GM12878 (cell line): ENCODE measurements around the gene EGFR. TPM values are rescaled to one million over a fixed set of nuclear protein-coding genes. Genes with fewer than 3 reads are reported as not detected.

Experiments used
- ATAC-seq: fragments of 200-7000 bp; cut with Tn5 transposase; 3 replicates; pipeline ENCODE4 v1.9.1; 2020; ENCODE audit warnings: mild to moderate bottlenecking, moderate library complexity
- BruUV-seq: library from RNA; stranded (reverse); fragments of 400-500 nt; replicated peaks from 2 replicates; lab custom pipeline; 2021; lab: Mats Ljungman, UMichigan
- CTCF ChIA-PET: fragments of 300-600 bp; sonication (Branson Sonifier 250); formaldehyde crosslinking; extraction: SDS; loops from one replicate; lab custom pipeline; 2021; ENCODE audit warnings: inconsistent platforms; lab: Yijun Ruan, JAX
- POLR2A ChIA-PET: fragments of 350-600 bp; formaldehyde crosslinking; extraction: SDS; loops from one replicate; lab custom pipeline; 2021; ENCODE audit warnings: inconsistent platforms; lab: Charles Lee
- RAD21 ChIA-PET: fragments of 300-600 bp; sonication (Branson Sonifier 250); formaldehyde crosslinking; loops from one replicate; lab custom pipeline; 2023; ENCODE audit warnings: antibody characterized with exemption; ENCODE audit not compliant: unreplicated experiment; lab: Charles Lee
- SMC1A ChIA-PET: fragments of 300-600 bp; sonication (Branson Sonifier 250); formaldehyde crosslinking; loops from one replicate; lab custom pipeline; 2023; ENCODE audit not compliant: unreplicated experiment, uncharacterized antibody; lab: Charles Lee
- DNase-seq: peaks from one replicate; pipeline ENCODE4 v3.0.0-alpha.2; 2011; ENCODE audit warnings: low read depth, low spot score
- FAIRE-seq: peaks from 3 replicates; lab custom pipeline; 2011; peaks lifted over from hg19 to GRCh38; lab: Jason Lieb, UNC
- H2AFZ ChIP-seq: 2 replicates; pipeline ENCODE4 v1.6.0; 2011; ENCODE audit warnings: low read depth, low read length, control low read depth; ENCODE audit not compliant: control insufficient read depth
- H3K27ac ChIP-seq: 2 replicates; pipeline ENCODE4 v1.5.1; 2011; ENCODE audit warnings: control low read depth; ENCODE audit not compliant: control insufficient read depth, insufficient read depth
- H3K27me3 ChIP-seq, 2 experiments: replicated peaks in 1 of 2; 2 replicates each; pipeline versions ENCODE4 v1.6.0 to v1.6.1; 2011; ENCODE audit warnings: low read length in 1 of 2; ENCODE audit not compliant: control insufficient read depth in 2 of 2, insufficient read depth in 2 of 2
- H3K36me3 ChIP-seq, 2 experiments: 2 replicates each; pipeline ENCODE4 v1.5.1; 2011; ENCODE audit warnings: low read length in 1 of 2; ENCODE audit not compliant: control insufficient read depth in 2 of 2, insufficient read depth in 2 of 2
- H3K4me1 ChIP-seq: 2 replicates; pipeline ENCODE4 v1.6.1; 2011; ENCODE audit warnings: mild to moderate bottlenecking, low read length, moderate library complexity, mixed read lengths; ENCODE audit not compliant: control insufficient read depth, insufficient read depth
- H3K4me2 ChIP-seq: 2 replicates; pipeline ENCODE4 v1.6.0; 2011; ENCODE audit warnings: control low read depth; ENCODE audit not compliant: control insufficient read depth, insufficient read depth
- H3K4me3 ChIP-seq: fragments of 200-600 bp; sonication (generic); 2 replicates; pipeline ENCODE4 v1.5.1; 2016
- H3K79me2 ChIP-seq: 2 replicates; pipeline ENCODE4 v1.6.0; 2011; ENCODE audit warnings: low read length; ENCODE audit not compliant: control insufficient read depth, insufficient read depth
- H3K9ac ChIP-seq: 2 replicates; pipeline ENCODE4 v1.8.0; 2011; ENCODE audit warnings: low read length, control low read depth, mixed read lengths; ENCODE audit not compliant: control insufficient read depth, insufficient read depth
- H3K9me3 ChIP-seq: replicated peaks from 3 replicates; pipeline ENCODE4 v1.5.1; 2011; ENCODE audit warnings: mild to moderate bottlenecking, low read length; ENCODE audit not compliant: control insufficient read depth, insufficient read depth
- H4K20me1 ChIP-seq: 2 replicates; pipeline ENCODE4 v1.6.0; 2011; ENCODE audit not compliant: control insufficient read depth, insufficient read depth
- IKZF1 ChIP-seq: fragments of 450-650 bp; conservative IDR thresholded peaks from 2 replicates; pipeline ENCODE4 v1.6.1; 2017; ENCODE audit warnings: antibody characterized with exemption, mild to moderate bottlenecking
- KDM1A ChIP-seq: fragments of 200-600 bp; sonication (generic); IDR thresholded peaks from 2 replicates; pipeline ENCODE4 v1.6.1; 2016; ENCODE audit warnings: borderline replicate concordance
- MYB ChIP-seq: fragments of 150-350 bp; IDR thresholded peaks from 2 replicates; pipeline ENCODE4 v1.6.1; 2014; ENCODE audit warnings: mild to moderate bottlenecking, low read depth, low read length, borderline replicate concordance
- PAX5 ChIP-seq: IDR thresholded peaks from 2 replicates; pipeline ENCODE4 v1.6.1; 2011; ENCODE audit warnings: low read depth, low read length, borderline replicate concordance
- RELB ChIP-seq: fragments of 450-650 bp; IDR thresholded peaks from 2 replicates; pipeline ENCODE4 v1.6.1; 2017; ENCODE audit warnings: low read depth, mild to moderate bottlenecking, moderate library complexity
- SIN3A ChIP-seq: IDR thresholded peaks from 2 replicates; pipeline ENCODE4 v1.6.1; 2012; ENCODE audit warnings: low read depth, low read length, improper control_type of control experiment
- SRF ChIP-seq, 2 experiments: IDR thresholded peaks; 2 replicates each; pipeline ENCODE4 v1.6.1; 2011; ENCODE audit warnings: low read depth in 2 of 2, low read length in 2 of 2, mild to moderate bottlenecking in 1 of 2, moderate library complexity in 1 of 2
- STAT3 ChIP-seq: IDR thresholded peaks from 2 replicates; pipeline ENCODE4 v1.6.1; 2011; ENCODE audit warnings: low read depth, low read length, improper control_type of control experiment
- ZBTB11 ChIP-seq: fragments of 450-650 bp; formaldehyde crosslinking; IDR thresholded peaks from 2 replicates; pipeline ENCODE4 v1.5.0; 2022; ENCODE audit warnings: mild to moderate bottlenecking, missing genetic modification characterization
- ZBTB33 ChIP-seq: fragments of 450-650 bp; IDR thresholded peaks from 2 replicates; pipeline ENCODE4 v1.6.1; 2017; ENCODE audit warnings: mild to moderate bottlenecking
- WGBS: methylation state at CpG from one replicate; pipeline ENCODE4 v1.1.6; 2016; ENCODE audit warnings: low lambda C conversion rate; ENCODE audit not compliant: insufficient replicate concordance, insufficient coverage; ENCODE audit errors: missing lambda C conversion rate; 5-methylcytosine and 5-hydroxymethylcytosine counted together
- in situ Hi-C: fragments of 300-500 bp; cut with MboI; formaldehyde crosslinking; loops from 9 replicates; pipeline ENCODE4 v1.14.3; 2018; ENCODE audit warnings: mixed read lengths
- intact Hi-C: fragments of 100-400 bp; cut with micrococcal nuclease; formaldehyde crosslinking; loops from one replicate; pipeline ENCODE4 v1.14.2; 2022; ENCODE audit not compliant: unreplicated experiment
- polyA plus RNA-seq, 11 experiments: library from polyadenylated mRNA; depleted of rRNA in 4 of 11; unstranded in 6 of 11; stranded (reverse) in 5 of 11; fragments of >200 nt; fragmentation: Nextera tagmentation in 4 of 11; fragmentation: Illumina TruSeq in 1 of 11; extraction: Ambion mirVana in 4 of 11; extraction: Trizol in 1 of 11; gene quantifications; 1 replicate in 1 of 11; 2 replicates in 10 of 11; pipeline versions ENCODE4 v1.2.1 to v1.2.3, GENCODE V29; 2011 to 2016; ENCODE audit warnings: inconsistent platforms in 2 of 11, missing spikeins in 2 of 11, low read depth in 1 of 11
- total RNA-seq, 4 experiments: library from RNA; depleted of rRNA in 3 of 4; stranded (reverse); fragments of >200 nt in 3 of 4; fragmentation: Illumina TruSeq in 1 of 4; extraction: Trizol in 1 of 4; gene quantifications; 2 replicates each; pipeline versions ENCODE4 v1.2.1 to v1.2.3, GENCODE V29; 2013 to 2021

EGFR gene
- total and polyA plus RNA-seq, 10 of the 15 experiments (the other 5 are each of a cell fraction or from before 2014, with no cell fraction given), result 0.01 to 0.31 TPM; not detected in 8

- no peak overlapping the region for H3K9ac ChIP-seq
- no peaks in the 10 kb centered on the region; a peak in 3 of 4 replicates for H3K27me3 ChIP-seq
- SMC1A ChIA-PET, result no interaction called here
- no peaks in the 10 kb centered on the region for H4K20me1 ChIP-seq
- RAD21 ChIA-PET, result no interaction called here
- H3K4me3 ChIP-seq, result no peak overlapping the region
- BruUV-seq, result no TSS peak
- intact Hi-C loops (no loop called here), in situ Hi-C loops (no loop called here)
- no peaks in the 10 kb centered on the region for H3K79me2 ChIP-seq
- WGBS, result 19% methylated on average over 11 of the region's 11 CpGs
- no peaks in the 10 kb centered on the region for H3K4me1 ChIP-seq
- ATAC-seq (no peak), DNase-seq (no peak), FAIRE-seq (no peak)
- H3K9me3 ChIP-seq, result no peaks in the 10 kb centered on the region; the same call in 2 of the 3 replicates
- CTCF ChIA-PET, result no interaction called here
- no peak overlapping the region for H3K27ac ChIP-seq
- H3K4me2 ChIP-seq, result no peak overlapping the region
- H3K36me3 ChIP-seq, result no peaks in the 10 kb centered on the region
- H2AFZ ChIP-seq, result no peak overlapping the region
- POLR2A ChIA-PET, result no interaction called here
- TF ChIP-seq KDM1A (no peak), SRF (IDR thresholded peaks at IDR 0.05; ENCODE audit: low read depth in 2 of 2, low read length in 2 of 2) (no peak), PAX5 (no peak), ZBTB33 (no peak), ZBTB11 (CRISPR knock-in tag) (no peak), RELB (no peak), STAT3 (no peak), MYB (no peak), SIN3A (no peak), IKZF1 (no peak)
These were observed 151.7 kb downstream of the EGFR start for GRCh38 chr7:55170335-55171069.
